ENCODE measurements around the gene MAPKAP1.

Gene MAPKAP1

GRCh38 chr9:125505988-125506438, 201.0 kb downstream of the MAPKAP1 start:
- Histone ChIP-seq H3K4me3 (ENCODE audit: low read depth, low read length) (no peak overlapping the region), H3K79me2 (no peaks in the 10 kb centered on the region), H2AFZ (no peak overlapping the region), H3K4me2 (ENCODE audit: low read length) (no peak overlapping the region), H3K36me3 (ENCODE audit: control insufficient read depth, insufficient read depth, low read length) (no peaks in the 10 kb centered on the region), H3K4me1 (no peaks in the 10 kb centered on the region), H3K27ac (no peak overlapping the region), H3K9me3 (ENCODE audit: control insufficient read depth, low read length) (no peaks in the 10 kb centered on the region), H3K9ac (no peak overlapping the region), H3K27me3 (ENCODE audit: control insufficient read depth, insufficient read depth, low read length) (no peaks in the 10 kb centered on the region)
- TF ChIP-seq CTCF (IDR thresholded peaks at IDR 0.05): no peak

GRCh38 chr9:125504616-125505015, 202.4 kb downstream of the MAPKAP1 start:
- H2AFZ ChIP-seq: no peak overlapping the region

GRCh38 chr9:125497906-125498305, 209.1 kb downstream of the MAPKAP1 start:
- TF ChIP-seq CTCF (IDR thresholded peaks at IDR 0.05): no peak
- Histone ChIP-seq H3K27me3 (ENCODE audit: control insufficient read depth, insufficient read depth, low read length) (no peaks in the 10 kb centered on the region), H3K9me3 (ENCODE audit: control insufficient read depth, low read length) (no peaks in the 10 kb centered on the region), H3K9ac (no peak overlapping the region), H3K4me2 (ENCODE audit: low read length) (no peak overlapping the region), H3K79me2 (no peaks in the 10 kb centered on the region), H3K4me1 (no peaks in the 10 kb centered on the region), H3K27ac (no peak overlapping the region), H2AFZ (no peak overlapping the region), H3K4me3 (ENCODE audit: low read depth, low read length) (no peak overlapping the region), H3K36me3 (ENCODE audit: control insufficient read depth, insufficient read depth, low read length) (no peaks in the 10 kb centered on the region)

More at GRCh38 chr9:125504616-125505015, 202.4 kb downstream of the MAPKAP1 start:
- no peaks in the 10 kb centered on the region for H3K4me1 ChIP-seq
- no peak overlapping the region for H3K4me3 ChIP-seq (ENCODE audit: low read depth, low read length)
- no peak for TF ChIP-seq CTCF (IDR thresholded peaks at IDR 0.05)
- no peaks in the 10 kb centered on the region for H3K27me3 ChIP-seq (ENCODE audit: control insufficient read depth, insufficient read depth, low read length)
- H3K9ac ChIP-seq: no peak overlapping the region
- no peaks in the 10 kb centered on the region for H3K79me2 ChIP-seq
- H3K4me2 ChIP-seq (ENCODE audit: low read length): no peak overlapping the region
- no peaks in the 10 kb centered on the region for H3K36me3 ChIP-seq (ENCODE audit: control insufficient read depth, insufficient read depth, low read length)
- no peaks in the 10 kb centered on the region for H3K9me3 ChIP-seq (ENCODE audit: control insufficient read depth, low read length)
- no peak overlapping the region for H3K27ac ChIP-seq

GRCh38 chr9:125497478-125497877, 209.5 kb downstream of the MAPKAP1 start:
- Histone ChIP-seq H3K27me3 (ENCODE audit: control insufficient read depth, insufficient read depth, low read length) (no peaks in the 10 kb centered on the region), H3K4me1 (no peaks in the 10 kb centered on the region), H3K4me2 (ENCODE audit: low read length) (no peak overlapping the region), H3K27ac (no peak overlapping the region), H3K36me3 (ENCODE audit: control insufficient read depth, insufficient read depth, low read length) (no peaks in the 10 kb centered on the region), H3K9ac (no peak overlapping the region), H3K79me2 (no peaks in the 10 kb centered on the region), H3K4me3 (ENCODE audit: low read depth, low read length) (no peak overlapping the region), H3K9me3 (ENCODE audit: control insufficient read depth, low read length) (no peaks in the 10 kb centered on the region), H2AFZ (no peak overlapping the region)
- no peak for TF ChIP-seq CTCF (IDR thresholded peaks at IDR 0.05)

- Histone ChIP-seq H3K9me3 (ENCODE audit: control insufficient read depth, low read length) (no peaks in the 10 kb centered on the region), H3K79me2 (no peaks in the 10 kb centered on the region), H3K4me3 (ENCODE audit: low read depth, low read length) (no peak overlapping the region), H2AFZ (no peak overlapping the region), H3K27me3 (ENCODE audit: control insufficient read depth, insufficient read depth, low read length) (no peaks in the 10 kb centered on the region), H3K9ac (no peak overlapping the region), H3K4me2 (ENCODE audit: low read length) (no peak overlapping the region), H3K27ac (no peak overlapping the region), H3K4me1 (no peaks in the 10 kb centered on the region), H3K36me3 (ENCODE audit: control insufficient read depth, insufficient read depth, low read length) (no peaks in the 10 kb centered on the region)
- no peak for TF ChIP-seq CTCF (IDR thresholded peaks at IDR 0.05)
Measured at GRCh38 chr9:125496313-125496834, 210.6 kb downstream of the MAPKAP1 start.

Data from parathyroid adenoma (tissue), 2 donors.